Measurements from ENCODE around the gene ADGRG2.
"Not testable (repeated sequence)": the region's sequence is repeated elsewhere in the genome, so short reads cannot be mapped to it uniquely, and the experiment has no call there.

The ADGRG2 gene

DNA sequence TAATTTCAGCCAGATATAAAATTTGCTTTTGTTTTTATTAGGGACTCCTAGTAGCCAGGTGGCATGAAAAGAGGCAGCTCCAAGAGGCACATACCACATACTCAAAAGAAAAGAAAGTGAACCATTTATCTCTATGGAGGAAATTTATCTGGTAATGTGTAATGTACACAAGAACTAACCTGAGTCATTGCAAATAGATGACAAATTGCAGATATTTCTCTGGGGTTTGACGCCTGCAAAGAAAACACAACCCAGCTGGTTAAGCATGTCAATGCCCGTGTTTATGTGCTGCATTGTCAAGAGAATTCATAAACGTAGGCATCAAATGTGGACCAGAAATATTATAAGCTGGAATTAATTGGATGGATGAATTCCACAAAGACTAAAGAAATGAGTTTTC is 91.5 kb downstream of the ADGRG2 start:
- Histone ChIP-seq H3K9ac (ENCODE audit: low read depth, low read length) (no peak overlapping the region), H3K9me3 (ENCODE audit: insufficient read depth, low read depth, low read length) (no peaks in the 10 kb centered on the region), H3K27me3 (ENCODE audit: insufficient read depth, low read length) (no peaks in the 10 kb centered on the region), H3K27ac (ENCODE audit: low read length) (no peak overlapping the region), H3K36me3 (ENCODE audit: insufficient read depth, low read depth, low read length) (no peaks in the 10 kb centered on the region), H3K4me3 (ENCODE audit: low read length) (no peak overlapping the region), H3K4me1 (ENCODE audit: insufficient read depth, low read length) (no peaks in the 10 kb centered on the region)

DNA sequence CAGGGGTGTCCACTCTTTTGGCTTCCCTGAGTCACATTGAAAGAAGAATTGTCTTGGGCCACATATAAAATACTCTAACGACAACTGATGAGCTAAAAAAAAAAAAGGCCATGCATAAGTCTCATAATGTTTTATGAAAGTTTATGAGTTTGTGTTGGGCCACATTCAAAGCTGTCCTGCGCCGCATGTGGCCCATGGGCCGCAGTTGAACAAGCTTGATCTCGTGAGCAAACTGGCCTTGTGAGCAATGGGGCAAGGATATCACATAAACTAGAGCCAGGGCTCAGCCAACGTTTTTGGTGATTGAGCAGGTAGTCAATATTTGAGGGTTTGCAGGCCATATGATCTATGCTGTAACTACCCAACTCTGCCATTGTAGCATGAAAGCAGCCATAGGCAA is 93.7 kb downstream of the ADGRG2 start:
- Histone ChIP-seq H3K9ac (ENCODE audit: low read depth, low read length) (no peak overlapping the region), H3K27me3 (ENCODE audit: insufficient read depth, low read length) (no peaks in the 10 kb centered on the region), H3K27ac (ENCODE audit: low read length) (no peak overlapping the region), H3K36me3 (ENCODE audit: insufficient read depth, low read depth, low read length) (no peaks in the 10 kb centered on the region), H3K9me3 (ENCODE audit: insufficient read depth, low read depth, low read length) (no peaks in the 10 kb centered on the region), H3K4me3 (ENCODE audit: low read length) (no peak overlapping the region), H3K4me1 (ENCODE audit: insufficient read depth, low read length) (no peaks in the 10 kb centered on the region)

DNA sequence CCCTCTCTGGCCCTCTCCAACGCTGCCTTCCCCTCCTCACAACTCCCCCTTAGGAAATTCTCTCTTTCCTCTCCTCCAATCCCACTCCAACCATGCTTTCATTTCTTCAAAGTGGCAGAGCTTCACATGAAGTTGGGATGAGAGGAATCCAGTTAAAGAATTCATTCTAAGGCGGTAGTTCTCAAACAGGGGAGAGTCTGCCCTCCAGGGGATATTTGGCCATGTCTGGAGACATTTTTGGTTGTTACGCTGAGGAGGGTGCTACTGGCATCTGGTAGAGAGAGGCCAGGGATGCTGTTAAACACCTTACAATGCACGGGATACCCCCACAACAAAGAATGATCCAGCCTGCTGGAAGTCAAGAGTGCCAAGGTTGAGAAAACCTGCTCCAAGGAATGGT is 97.9 kb downstream of the ADGRG2 start:
- H3K27ac ChIP-seq (ENCODE audit: low read length): no peak overlapping the region
- H3K9ac ChIP-seq (ENCODE audit: low read depth, low read length): no peak overlapping the region
- H3K27me3 ChIP-seq (ENCODE audit: insufficient read depth, low read length): no peaks in the 10 kb centered on the region
- H3K4me3 ChIP-seq (ENCODE audit: low read length): no peak overlapping the region
- no peaks in the 10 kb centered on the region for H3K4me1 ChIP-seq (ENCODE audit: insufficient read depth, low read length)
- no peaks in the 10 kb centered on the region for H3K9me3 ChIP-seq (ENCODE audit: insufficient read depth, low read depth, low read length)
- H3K36me3 ChIP-seq (ENCODE audit: insufficient read depth, low read depth, low read length): no peaks in the 10 kb centered on the region

DNA sequence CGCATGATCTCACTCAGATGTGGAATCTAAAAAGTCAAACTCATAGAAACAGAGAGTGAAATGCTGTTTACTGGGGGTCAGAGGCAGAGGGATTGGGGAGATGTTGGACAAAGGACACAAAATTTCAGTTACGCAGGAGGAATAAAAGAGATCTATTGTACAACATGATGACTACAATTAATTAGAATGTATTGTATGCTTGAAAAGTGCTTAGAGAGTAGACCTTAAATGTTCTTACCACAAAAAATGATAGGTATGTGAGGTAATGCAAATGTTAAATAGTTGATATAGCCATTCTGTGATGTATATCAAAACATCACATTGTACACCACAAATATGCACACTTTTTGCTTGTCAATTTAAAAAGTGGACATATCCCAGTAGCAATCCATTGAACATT is 102.3 kb downstream of the ADGRG2 start:
- no peak overlapping the region for H3K27ac ChIP-seq (ENCODE audit: low read length)
- no peaks in the 10 kb centered on the region for H3K36me3 ChIP-seq (ENCODE audit: insufficient read depth, low read depth, low read length)
- no peaks in the 10 kb centered on the region for H3K9me3 ChIP-seq (ENCODE audit: insufficient read depth, low read depth, low read length)
- no peaks in the 10 kb centered on the region for H3K27me3 ChIP-seq (ENCODE audit: insufficient read depth, low read length)
- no peaks in the 10 kb centered on the region for H3K4me1 ChIP-seq (ENCODE audit: insufficient read depth, low read length)
- H3K4me3 ChIP-seq (ENCODE audit: low read length): no peak overlapping the region
- no peak overlapping the region for H3K9ac ChIP-seq (ENCODE audit: low read depth, low read length)

DNA sequence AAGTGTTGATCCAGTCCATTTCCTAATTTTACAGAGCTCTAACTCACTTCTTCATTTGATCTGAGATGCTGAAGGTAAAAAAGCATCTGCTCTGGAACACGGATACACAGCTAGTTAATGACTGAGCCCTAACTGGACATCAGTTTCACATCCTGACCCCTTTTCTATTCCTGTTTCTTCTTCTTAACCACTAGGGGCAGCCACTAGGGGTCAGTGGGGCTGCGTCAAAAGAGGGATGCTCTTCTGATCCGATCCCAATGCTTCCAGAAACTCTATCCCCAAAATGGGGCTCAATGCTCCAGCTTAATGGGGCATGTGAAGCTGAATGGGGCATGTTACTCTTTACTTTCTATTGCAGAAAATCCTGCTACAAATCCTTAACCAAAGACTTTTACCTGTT is 105.0 kb downstream of the ADGRG2 start:
- Histone ChIP-seq H3K4me3 (ENCODE audit: low read length) (no peak overlapping the region), H3K36me3 (ENCODE audit: insufficient read depth, low read depth, low read length) (no peaks in the 10 kb centered on the region), H3K9ac (ENCODE audit: low read depth, low read length) (no peak overlapping the region), H3K4me1 (ENCODE audit: insufficient read depth, low read length) (no peaks in the 10 kb centered on the region), H3K27me3 (ENCODE audit: insufficient read depth, low read length) (no peaks in the 10 kb centered on the region), H3K9me3 (ENCODE audit: insufficient read depth, low read depth, low read length) (no peaks in the 10 kb centered on the region), H3K27ac (ENCODE audit: low read length) (no peak overlapping the region)

DNA sequence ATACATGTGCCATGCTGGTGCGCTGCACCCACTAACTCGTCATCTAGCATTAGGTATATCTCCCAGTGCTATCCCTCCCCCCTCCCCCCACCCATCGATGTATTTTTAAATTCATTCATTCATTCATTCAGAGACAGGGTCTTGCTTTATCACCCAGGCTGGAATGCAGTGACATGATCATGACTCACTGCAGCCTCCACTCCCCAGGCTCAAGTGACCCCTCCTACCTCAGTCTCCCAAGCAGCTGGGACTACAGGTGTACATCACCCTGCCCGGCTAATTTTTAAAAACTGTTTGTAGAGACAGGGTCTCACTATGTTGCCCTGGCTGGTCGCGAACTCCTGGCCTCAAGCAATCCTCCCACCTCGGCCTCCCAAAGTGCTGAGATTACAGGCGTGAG is 105.7 kb downstream of the ADGRG2 start:
- not testable (repeated sequence) for H3K9me3 ChIP-seq (ENCODE audit: insufficient read depth, low read depth, low read length); H3K4me1 ChIP-seq (ENCODE audit: insufficient read depth, low read length)

DNA sequence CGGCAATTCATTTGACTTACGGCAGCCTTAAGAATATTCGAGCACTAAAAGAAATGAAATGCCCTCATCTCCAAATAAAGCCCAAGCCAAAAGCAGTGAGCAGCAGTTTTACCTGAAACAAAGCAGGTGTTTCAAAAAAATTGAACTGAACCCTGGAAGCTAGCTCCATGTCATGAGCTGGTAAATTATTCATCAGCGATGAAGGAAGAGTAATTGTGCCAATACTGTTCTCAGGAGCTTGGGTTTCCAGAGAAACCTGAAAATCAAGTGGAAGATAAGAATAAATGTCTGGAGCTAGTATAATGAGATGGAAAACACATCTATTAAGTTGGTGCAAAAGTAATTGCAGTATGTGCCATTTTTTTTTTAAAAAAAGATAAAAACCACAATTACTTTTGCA is 114.4 kb downstream of the ADGRG2 start:
- Histone ChIP-seq H3K36me3 (ENCODE audit: insufficient read depth, low read depth, low read length) (no peaks in the 10 kb centered on the region; the same call in 1 of the 2 replicates), H3K4me1 (ENCODE audit: insufficient read depth, low read length) (no peaks in the 10 kb centered on the region), H3K27me3 (ENCODE audit: insufficient read depth, low read length) (no peaks in the 10 kb centered on the region), H3K9me3 (ENCODE audit: insufficient read depth, low read depth, low read length) (no peaks in the 10 kb centered on the region), H3K27ac (ENCODE audit: low read length) (no peak overlapping the region), H3K9ac (ENCODE audit: low read depth, low read length) (no peak overlapping the region), H3K4me3 (ENCODE audit: low read length) (no peak overlapping the region)

More for the DNA sequence above, 105.7 kb downstream of the ADGRG2 start:
- H3K27me3 ChIP-seq (ENCODE audit: insufficient read depth, low read length); H3K27ac ChIP-seq (ENCODE audit: low read length); H3K9ac ChIP-seq (ENCODE audit: low read depth, low read length); H3K4me3 ChIP-seq (ENCODE audit: low read length); H3K36me3 ChIP-seq (ENCODE audit: insufficient read depth, low read depth, low read length): not testable (repeated sequence)

DNA sequence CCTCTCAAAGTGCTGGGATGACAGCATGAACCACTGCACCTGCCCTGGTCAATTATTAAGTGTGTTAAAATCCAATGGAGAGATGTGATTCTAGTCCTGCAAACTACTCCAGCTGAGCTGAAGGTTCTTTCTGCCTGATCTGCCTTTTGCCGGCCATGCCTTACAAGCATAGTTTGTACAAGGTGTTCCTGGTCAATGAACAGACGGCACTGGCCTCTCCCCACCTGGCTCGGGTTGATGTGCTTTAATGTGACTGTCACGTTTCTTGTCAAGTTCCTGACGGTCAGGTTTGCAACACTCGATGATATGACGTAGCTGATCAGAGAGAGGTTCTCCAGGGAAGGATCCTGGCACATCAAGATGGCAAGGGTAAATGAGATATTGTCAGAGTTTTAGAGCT is 115.3 kb downstream of the ADGRG2 start:
- H3K27ac ChIP-seq (ENCODE audit: low read length): no peak overlapping the region
- H3K9ac ChIP-seq (ENCODE audit: low read depth, low read length): no peak overlapping the region
- H3K4me3 ChIP-seq (ENCODE audit: low read length): no peak overlapping the region
- H3K36me3 ChIP-seq (ENCODE audit: insufficient read depth, low read depth, low read length): no peaks in the 10 kb centered on the region; the same call in 1 of the 2 replicates
- no peaks in the 10 kb centered on the region for H3K9me3 ChIP-seq (ENCODE audit: insufficient read depth, low read depth, low read length)
- no peaks in the 10 kb centered on the region for H3K27me3 ChIP-seq (ENCODE audit: insufficient read depth, low read length)
- no peaks in the 10 kb centered on the region for H3K4me1 ChIP-seq (ENCODE audit: insufficient read depth, low read length)

DNA sequence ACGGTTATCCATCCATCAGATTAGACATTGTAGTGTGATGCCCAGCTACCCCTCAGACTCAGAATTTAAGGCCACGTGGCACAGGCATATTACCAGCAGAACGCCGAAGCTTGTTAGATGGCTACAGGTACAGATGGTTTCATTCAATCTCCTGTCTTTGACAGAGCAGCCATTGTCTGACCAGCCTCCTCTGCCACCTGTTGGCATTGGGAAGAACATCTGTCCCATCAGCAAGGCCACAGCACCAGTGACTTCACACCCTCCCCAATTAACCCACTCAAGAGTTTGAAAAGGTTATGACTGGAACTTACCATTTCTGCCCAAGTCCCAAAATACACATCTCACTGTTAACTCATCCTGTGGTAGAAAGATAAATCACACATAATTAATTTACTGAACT is 116.4 kb downstream of the ADGRG2 start:
- H3K4me1 ChIP-seq (ENCODE audit: insufficient read depth, low read length): no peaks in the 10 kb centered on the region

DNA sequence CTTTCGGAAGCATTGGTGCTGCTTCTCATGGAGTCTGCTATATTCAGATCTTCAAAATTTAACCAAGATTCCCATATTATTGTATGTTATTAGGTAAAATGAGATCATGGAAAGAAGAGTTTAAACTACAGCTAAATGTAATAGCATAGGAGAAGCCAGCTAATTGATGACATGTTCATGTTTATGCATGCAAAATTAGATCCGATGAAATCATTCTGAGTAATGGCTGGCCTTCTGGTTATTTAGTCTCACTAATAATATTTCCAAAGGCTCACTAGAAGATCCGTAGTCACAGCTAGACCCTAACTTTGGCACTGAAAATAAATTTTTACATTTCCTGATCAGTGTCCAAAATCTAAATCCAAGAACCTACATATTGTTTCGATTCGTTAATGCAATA is 118.5 kb downstream of the ADGRG2 start:
- H3K9ac ChIP-seq (ENCODE audit: low read depth, low read length): no peak overlapping the region
- no peaks in the 10 kb centered on the region for H3K9me3 ChIP-seq (ENCODE audit: insufficient read depth, low read depth, low read length)
- H3K27ac ChIP-seq (ENCODE audit: low read length): no peak overlapping the region
- H3K4me3 ChIP-seq (ENCODE audit: low read length): no peak overlapping the region
- no peaks in the 10 kb centered on the region for H3K27me3 ChIP-seq (ENCODE audit: insufficient read depth, low read length)
- no peaks in the 10 kb centered on the region; the same call in 1 of the 2 replicates for H3K36me3 ChIP-seq (ENCODE audit: insufficient read depth, low read depth, low read length)
- H3K4me1 ChIP-seq (ENCODE audit: insufficient read depth, low read length): no peaks in the 10 kb centered on the region; the same call in 1 of the 2 replicates

More for the DNA sequence above, 116.4 kb downstream of the ADGRG2 start:
- Histone ChIP-seq H3K27ac (ENCODE audit: low read length) (no peak overlapping the region), H3K9me3 (ENCODE audit: insufficient read depth, low read depth, low read length) (no peaks in the 10 kb centered on the region), H3K4me3 (ENCODE audit: low read length) (no peak overlapping the region), H3K36me3 (ENCODE audit: insufficient read depth, low read depth, low read length) (no peaks in the 10 kb centered on the region; the same call in 1 of the 2 replicates), H3K9ac (ENCODE audit: low read depth, low read length) (no peak overlapping the region), H3K27me3 (ENCODE audit: insufficient read depth, low read length) (no peaks in the 10 kb centered on the region)

DNA sequence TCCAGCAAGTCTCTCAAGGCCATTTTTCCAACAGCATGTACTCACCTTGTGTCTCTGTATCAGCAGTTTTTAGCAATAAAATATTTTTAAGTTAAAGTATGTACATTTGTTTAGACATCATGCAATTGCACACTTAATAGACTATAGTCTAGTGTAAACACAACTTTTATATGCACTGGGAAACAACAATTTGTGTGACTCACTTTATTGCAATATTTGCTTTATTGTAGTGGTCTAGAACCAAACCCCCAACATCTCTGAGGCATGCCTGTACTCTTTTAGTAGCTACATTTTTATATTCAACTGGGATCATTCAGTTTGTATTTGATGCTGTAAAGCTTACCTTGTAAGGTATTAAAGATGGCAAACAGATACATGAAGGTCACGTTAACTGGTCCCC is 123.6 kb downstream of the ADGRG2 start:
- Histone ChIP-seq H3K36me3 (ENCODE audit: insufficient read depth, low read depth, low read length) (no peaks in the 10 kb centered on the region), H3K4me3 (ENCODE audit: low read length) (no peak overlapping the region), H3K9me3 (ENCODE audit: insufficient read depth, low read depth, low read length) (no peaks in the 10 kb centered on the region), H3K4me1 (ENCODE audit: insufficient read depth, low read length) (peaks cover 11% of the 10 kb centered on the region; the same call in 1 of the 2 replicates), H3K27me3 (ENCODE audit: insufficient read depth, low read length) (no peaks in the 10 kb centered on the region), H3K27ac (ENCODE audit: low read length) (peak overlapping the region; percentile 36), H3K9ac (ENCODE audit: low read depth, low read length) (no peak overlapping the region)

DNA sequence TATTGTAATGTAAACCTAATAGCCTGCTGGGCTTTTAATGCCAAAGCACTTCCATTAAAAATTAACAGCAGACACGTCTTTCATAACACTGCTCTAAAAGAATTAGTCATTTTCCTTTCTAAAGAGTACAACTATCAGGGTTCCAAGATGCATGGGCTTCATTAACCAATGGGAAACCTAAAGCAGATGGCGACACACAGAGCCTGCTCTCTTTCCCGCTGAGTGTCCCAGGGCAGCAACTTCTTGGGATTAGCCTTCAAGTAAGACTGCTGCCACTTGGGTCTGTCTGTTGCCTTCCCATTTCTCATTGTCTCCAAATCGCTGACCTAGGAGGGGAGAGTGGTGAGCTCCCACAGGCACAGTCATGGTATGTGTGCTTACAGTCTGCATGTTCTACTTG is 124.4 kb downstream of the ADGRG2 start:
- no peaks in the 10 kb centered on the region for H3K36me3 ChIP-seq (ENCODE audit: insufficient read depth, low read depth, low read length)

DNA sequence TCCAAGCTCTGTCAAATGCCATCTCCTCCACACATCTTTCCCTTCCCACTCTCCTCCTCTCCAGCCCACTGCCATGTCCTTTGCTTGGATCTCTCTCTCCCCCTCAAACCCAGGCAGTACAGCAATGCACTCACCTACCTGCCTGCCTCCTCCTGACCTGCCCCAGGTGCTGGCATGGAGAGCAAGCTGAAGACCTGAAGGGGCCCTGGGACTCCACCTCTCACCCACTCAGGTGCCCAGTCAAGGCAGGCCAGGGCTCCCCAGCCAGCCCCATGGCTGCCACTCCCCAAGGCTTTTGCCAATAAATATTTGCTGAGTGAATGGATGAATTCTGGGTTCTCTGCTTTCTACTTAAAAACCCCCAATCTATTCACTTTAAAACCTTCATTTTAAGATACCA is 125.7 kb downstream of the ADGRG2 start:
- H3K9ac ChIP-seq (ENCODE audit: low read depth, low read length): no peak overlapping the region
- H3K9me3 ChIP-seq (ENCODE audit: insufficient read depth, low read depth, low read length): no peaks in the 10 kb centered on the region
- no peak overlapping the region for H3K4me3 ChIP-seq (ENCODE audit: low read length)
- H3K36me3 ChIP-seq (ENCODE audit: insufficient read depth, low read depth, low read length): no peaks in the 10 kb centered on the region
- H3K27me3 ChIP-seq (ENCODE audit: insufficient read depth, low read length): no peaks in the 10 kb centered on the region
- no peak overlapping the region for H3K27ac ChIP-seq (ENCODE audit: low read length)
- H3K4me1 ChIP-seq (ENCODE audit: insufficient read depth, low read length): peaks cover 11% of the 10 kb centered on the region; the same call in 1 of the 2 replicates

More for the DNA sequence above, 124.4 kb downstream of the ADGRG2 start:
- H3K27ac ChIP-seq (ENCODE audit: low read length): no peak overlapping the region
- H3K9ac ChIP-seq (ENCODE audit: low read depth, low read length): no peak overlapping the region
- H3K4me3 ChIP-seq (ENCODE audit: low read length): peak overlapping the region; percentile 26; the same call in 1 of the 2 replicates
- no peaks in the 10 kb centered on the region for H3K9me3 ChIP-seq (ENCODE audit: insufficient read depth, low read depth, low read length)
- peaks cover 11% of the 10 kb centered on the region; the same call in 1 of the 2 replicates for H3K4me1 ChIP-seq (ENCODE audit: insufficient read depth, low read length)
- H3K27me3 ChIP-seq (ENCODE audit: insufficient read depth, low read length): no peaks in the 10 kb centered on the region
